Activated CD4-positive, alpha-beta T cell treated with anti-CD3 and anti-CD28 coated beads, Interleukin-2, amount 50 U/mL, for 48 hours (primary cell): ENCODE data around the gene IPO13.
A peak's percentile ranks its signal among the peaks of the same experiment; 100 is the strongest.

Experiments
- DNase-seq, 2 experiments: peaks; one replicate each; pipeline ENCODE4 v3.0.0-alpha.2; 2020

Gene IPO13

GRCh38 chr1:43931711-43932660 lies 14.8 kb upstream of the IPO13 start:
- DNase-seq = no peak

- DNase-seq = no peak
Observed at GRCh38 chr1:43932786-43933385, 13.9 kb upstream of the IPO13 start.

- no peak for DNase-seq
Observed at GRCh38 chr1:43933386-43934100, 13.2 kb upstream of the IPO13 start, which contains the start of gene ARTN. Gene ARTN (plus strand): TSS chr1:43933801. CDS start chr1:43935657, 1,856 bp downstream.

- DNase-seq = peak; percentile 72 to 75
Observed at GRCh38 chr1:43934101-43934985, 12.4 kb upstream of the IPO13 start.

GRCh38 chr1:43934986-43935324 lies 11.8 kb upstream of the IPO13 start:
- no peak for DNase-seq

- no peak for DNase-seq
Observed at GRCh38 chr1:43935711-43936427, 10.9 kb upstream of the IPO13 start.

GRCh38 chr1:43936431-43937151 lies 10.2 kb upstream of the IPO13 start:
- DNase-seq = no peak

- no peak for DNase-seq
Observed at GRCh38 chr1:43937179-43937865, 9.4 kb upstream of the IPO13 start.

GRCh38 chr1:43938383-43938782 lies 8.4 kb upstream of the IPO13 start:
- DNase-seq = no peak

GRCh38 chr1:43938892-43939587 lies 7.7 kb upstream of the IPO13 start:
- DNase-seq = no peak

GRCh38 chr1:43942411-43942810 lies 4.3 kb upstream of the IPO13 start:
- DNase-seq = no peak

GRCh38 chr1:43944860-43945259 lies 1.9 kb upstream of the IPO13 start:
- no peak for DNase-seq

- no peak for DNase-seq
Observed at GRCh38 chr1:43945674-43946235, 995 bp upstream of the IPO13 start.

GRCh38 chr1:43947061-43947873 lies 517 bp downstream of the IPO13 start:
- no peak for DNase-seq

GRCh38 chr1:43947874-43948437 lies 1.2 kb downstream of the IPO13 start:
- no peak for DNase-seq

GRCh38 chr1:43949678-43950077 lies 2.9 kb downstream of the IPO13 start:
- DNase-seq = no peak

GRCh38 chr1:43951021-43951985 lies 4.6 kb downstream of the IPO13 start:
- no peak for DNase-seq
